Motor neuron (in vitro differentiated cells): ENCODE results near the gene CEP72. TPM values are rescaled to one million over a fixed set of nuclear protein-coding genes. Genes with fewer than 3 reads are reported as not detected.

Experiments used
- ATAC-seq, 8 experiments: fragments of 200-7000 bp; cut with Tn5 transposase; replicated peaks in 6 of 8; 2 replicates each; pipeline ENCODE4 v1.8.0; 2021; ENCODE audit warnings: mild to moderate bottlenecking in 8 of 8, moderate library complexity in 8 of 8
- H3K27ac ChIP-seq, 2 donors: fragments of 250-450 bp; sonication (Bioruptor Pico); 2 replicates each; pipeline ENCODE4 v1.9.0; 2021; ENCODE audit warnings: antibody characterized with exemption in 2 of 2, mild to moderate bottlenecking in 2 of 2, moderate library complexity in 1 of 2
- H3K4me1 ChIP-seq, 2 donors: fragments of 250-450 bp; sonication (Bioruptor Pico); replicated peaks in 1 of 2; 2 replicates each; pipeline ENCODE4 v1.6.1; 2021; ENCODE audit warnings: antibody characterized with exemption in 2 of 2, mild to moderate bottlenecking in 2 of 2, moderate library complexity in 1 of 2
- H3K4me3 ChIP-seq, 5 donors: fragments of 250-450 bp; sonication (Bioruptor Pico); 2 replicates each; pipeline ENCODE4 v1.9.0; 2021; ENCODE audit warnings: antibody characterized with exemption in 5 of 5, mild to moderate bottlenecking in 5 of 5, moderate library complexity in 4 of 5
- WGBS, 10 experiments: fragments of 450-650 bp; shearing (Covaris generic); methylation state at CpG; one replicate each; pipeline ENCODE4 v1.0.0; 2022; 5-methylcytosine and 5-hydroxymethylcytosine counted together
- in situ Hi-C, 9 experiments: fragments of 400-800 bp; cut with MboI; loops; one replicate each; pipeline ENCODE4 v1.15.0; 2021; ENCODE audit warnings: low sequenced_read_pairs in 9 of 9, low pct_unique_long_range_greater_than_20kb in 2 of 9; ENCODE audit not compliant: unreplicated experiment in 9 of 9
- total RNA-seq, 8 experiments: library from RNA; unstranded; fragments of 300-600 nt; gene quantifications; 2 replicates each; pipeline versions ENCODE4 v1.2.3 to v1.2.4, GENCODE V29; 2022

Gene CEP72
- total RNA-seq, 8 experiments from 2014 or later: 0.71 to 18.0 (median 2.1) TPM

DNA sequence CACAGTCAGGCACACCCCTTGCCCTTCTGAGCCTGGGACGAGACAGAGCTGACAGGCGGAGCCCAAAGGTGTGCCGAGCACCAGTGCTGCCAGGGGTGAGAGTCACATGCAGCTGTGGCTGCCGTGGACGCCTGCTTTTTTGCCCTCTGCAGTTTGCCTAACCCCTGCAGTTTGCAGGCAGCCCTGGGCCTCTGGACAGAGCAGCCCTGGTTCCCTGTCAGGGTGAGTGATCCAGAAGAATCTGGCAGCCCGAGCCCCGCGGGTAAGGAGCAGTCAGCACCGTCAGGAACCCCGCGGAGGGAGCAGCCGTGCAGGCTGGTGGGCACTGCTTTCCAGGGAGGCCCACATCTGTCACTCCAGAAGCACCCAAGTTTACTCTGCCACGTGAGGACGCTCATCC, 30.3 kb downstream of the CEP72 start:
- Histone ChIP-seq H3K4me1 (no peaks in the 10 kb centered on the region), H3K27ac (no peak overlapping the region), H3K4me3 (no peak overlapping the region)
- ATAC-seq: no peak
- in situ Hi-C loops: no loop called here
- 90 to 100% (median 93%) methylated on average over 1 to 5 of the region's 14 CpGs; no CpG with 5 or more reads in 5 of the 10 experiments for WGBS, 10 experiments

DNA sequence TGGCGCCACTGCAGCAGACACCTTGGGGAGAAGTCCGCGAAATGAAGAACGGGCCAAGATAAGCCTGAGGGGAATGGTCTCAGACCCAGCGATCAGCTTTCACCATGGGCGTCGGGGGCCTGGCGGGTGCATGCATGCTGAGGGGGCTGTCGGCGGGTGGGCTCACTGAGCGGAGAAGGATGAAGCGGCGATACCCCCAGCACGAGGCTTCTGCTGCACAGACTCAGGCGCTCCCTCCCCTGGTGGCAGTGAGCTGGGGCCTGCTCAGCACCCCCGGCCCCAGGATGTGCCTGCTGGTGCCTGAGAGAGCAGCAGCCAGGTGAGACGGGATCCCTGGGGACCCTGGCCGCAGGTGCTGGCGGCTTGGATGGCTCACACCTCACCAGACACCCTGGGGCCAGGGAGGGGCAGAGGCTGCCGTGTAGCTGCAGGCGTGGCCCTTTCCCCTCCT, 31.2 kb downstream of the CEP72 start:
- WGBS, 10 experiments: 89 to 100% (median 95%) methylated on average over 2 to 7 of the region's 21 CpGs; no CpG with 5 or more reads in 6 of the 10 experiments
- H3K4me3 ChIP-seq: no peak overlapping the region
- no peaks in the 10 kb centered on the region for H3K4me1 ChIP-seq
- in situ Hi-C loops: no loop called here
- H3K27ac ChIP-seq: no peak overlapping the region
- peak in 1 of 8 experiments; percentile 20 for ATAC-seq

DNA sequence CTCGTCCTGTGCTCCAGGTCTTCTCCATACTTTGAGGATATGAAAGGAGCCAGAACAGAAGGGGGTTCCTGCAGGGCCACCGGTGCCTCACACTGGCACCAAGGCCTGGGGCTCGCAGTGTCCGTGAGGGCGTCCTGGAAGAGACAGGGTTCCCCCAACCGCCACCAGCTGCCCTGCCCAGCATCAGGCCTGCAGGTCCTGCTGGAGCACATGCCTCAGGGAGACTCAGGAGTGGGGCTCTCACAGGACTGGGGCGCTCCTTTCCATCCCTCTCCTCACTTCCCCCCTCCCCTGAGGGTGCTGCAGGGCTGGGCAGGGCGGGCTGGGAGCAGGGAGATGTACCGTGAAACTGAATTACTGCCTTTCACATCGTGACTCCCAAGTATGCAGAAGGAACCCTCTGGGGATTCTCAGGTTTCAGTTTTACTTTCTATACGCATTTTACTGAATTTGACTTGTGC, 31.7 kb downstream of the CEP72 start:
- no peak overlapping the region for H3K27ac ChIP-seq
- WGBS, 10 experiments: 67 to 91% (median 81%) methylated on average over 1 to 6 of the region's 11 CpGs; no CpG with 5 or more reads in 5 of the 10 experiments
- no peaks in the 10 kb centered on the region for H3K4me1 ChIP-seq
- H3K4me3 ChIP-seq: no peak overlapping the region
- in situ Hi-C loops: no loop called here
- peak in 3 of 8 experiments; percentile 23 to 68 (median 38) for ATAC-seq

DNA sequence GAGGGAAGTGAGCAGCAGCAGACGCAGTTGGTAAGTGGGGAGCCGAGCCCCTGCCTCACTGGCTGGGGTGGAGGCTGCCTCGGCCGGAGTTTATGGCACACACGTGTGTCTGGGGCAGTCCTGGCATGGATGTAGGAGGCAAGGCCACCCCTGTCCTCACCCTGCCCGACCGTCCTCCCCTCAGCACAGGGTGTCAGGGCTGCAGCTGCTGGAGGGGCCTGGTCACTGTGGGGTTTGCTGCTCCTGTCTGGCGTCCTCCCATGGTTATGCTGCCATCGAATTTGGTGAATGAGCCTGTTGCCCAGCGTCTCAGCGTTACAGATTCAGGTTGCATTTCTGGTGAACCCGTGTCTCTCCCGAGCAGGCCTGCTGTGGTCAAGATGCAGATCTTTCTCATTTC, 32.4 kb downstream of the CEP72 start:
- H3K4me1 ChIP-seq: no peaks in the 10 kb centered on the region
- no peak overlapping the region for H3K4me3 ChIP-seq
- no peak overlapping the region for H3K27ac ChIP-seq
- in situ Hi-C loops: no loop called here
- 81 to 100% (median 91%) methylated on average over 1 to 11 of the region's 13 CpGs; no CpG with 5 or more reads in 4 of the 10 experiments for WGBS, 10 experiments
- no peak for ATAC-seq

DNA sequence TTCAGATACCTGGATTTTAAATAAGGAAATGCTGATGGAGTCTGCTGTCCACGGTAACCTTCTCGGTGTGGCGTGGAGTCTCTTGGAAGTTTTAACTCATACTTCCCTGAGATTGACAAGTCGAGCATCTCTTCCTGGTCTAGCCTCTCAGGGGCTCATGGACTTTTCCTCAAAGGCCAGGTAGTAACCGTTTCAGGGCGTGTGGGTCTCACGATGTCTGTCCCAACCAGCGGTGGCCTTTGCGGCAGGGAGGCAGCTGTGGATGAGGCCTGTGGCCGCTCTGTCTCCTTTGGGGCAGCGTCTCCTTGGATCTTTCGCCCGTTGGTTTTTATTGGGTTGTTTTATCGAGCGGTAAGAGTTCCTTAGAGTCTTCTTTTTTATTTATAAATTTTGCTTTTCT, 32.8 kb downstream of the CEP72 start:
- 79 to 100% (median 96%) methylated on average over 1 to 12 of the region's 15 CpGs; no CpG with 5 or more reads in 2 of the 10 experiments for WGBS, 10 experiments
- no peak for ATAC-seq
- no peak overlapping the region for H3K4me3 ChIP-seq
- in situ Hi-C loops: no loop called here
- no peaks in the 10 kb centered on the region for H3K4me1 ChIP-seq
- no peak overlapping the region for H3K27ac ChIP-seq

DNA sequence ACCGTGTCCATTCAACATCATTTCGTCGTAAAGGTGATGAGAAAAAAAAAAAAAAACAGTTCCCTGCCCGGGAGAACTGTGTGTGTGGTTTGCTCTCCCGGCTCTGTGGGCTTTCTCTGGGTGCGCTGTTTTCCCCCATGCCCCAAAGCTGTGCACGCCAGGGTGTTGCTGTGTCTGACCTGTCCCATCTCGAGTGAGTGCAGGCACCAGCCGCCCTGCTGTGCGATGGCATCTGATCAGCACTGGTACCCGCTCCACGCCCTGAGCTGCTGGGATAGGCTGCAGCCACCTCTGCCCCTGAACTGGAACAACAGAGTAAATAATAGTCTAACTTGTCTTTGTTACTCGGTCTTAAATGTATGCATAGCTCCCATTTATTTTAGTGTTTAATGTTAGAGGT, 33.3 kb downstream of the CEP72 start:
- 85 to 100% (median 100%) methylated on average over 1 to 13 of the region's 13 CpGs; no CpG with 5 or more reads in 1 of the 10 experiments for WGBS, 10 experiments
- Histone ChIP-seq H3K4me1 (no peaks in the 10 kb centered on the region), H3K4me3 (no peak overlapping the region), H3K27ac (no peak overlapping the region)
- no peak for ATAC-seq
- in situ Hi-C loops: no loop called here

DNA sequence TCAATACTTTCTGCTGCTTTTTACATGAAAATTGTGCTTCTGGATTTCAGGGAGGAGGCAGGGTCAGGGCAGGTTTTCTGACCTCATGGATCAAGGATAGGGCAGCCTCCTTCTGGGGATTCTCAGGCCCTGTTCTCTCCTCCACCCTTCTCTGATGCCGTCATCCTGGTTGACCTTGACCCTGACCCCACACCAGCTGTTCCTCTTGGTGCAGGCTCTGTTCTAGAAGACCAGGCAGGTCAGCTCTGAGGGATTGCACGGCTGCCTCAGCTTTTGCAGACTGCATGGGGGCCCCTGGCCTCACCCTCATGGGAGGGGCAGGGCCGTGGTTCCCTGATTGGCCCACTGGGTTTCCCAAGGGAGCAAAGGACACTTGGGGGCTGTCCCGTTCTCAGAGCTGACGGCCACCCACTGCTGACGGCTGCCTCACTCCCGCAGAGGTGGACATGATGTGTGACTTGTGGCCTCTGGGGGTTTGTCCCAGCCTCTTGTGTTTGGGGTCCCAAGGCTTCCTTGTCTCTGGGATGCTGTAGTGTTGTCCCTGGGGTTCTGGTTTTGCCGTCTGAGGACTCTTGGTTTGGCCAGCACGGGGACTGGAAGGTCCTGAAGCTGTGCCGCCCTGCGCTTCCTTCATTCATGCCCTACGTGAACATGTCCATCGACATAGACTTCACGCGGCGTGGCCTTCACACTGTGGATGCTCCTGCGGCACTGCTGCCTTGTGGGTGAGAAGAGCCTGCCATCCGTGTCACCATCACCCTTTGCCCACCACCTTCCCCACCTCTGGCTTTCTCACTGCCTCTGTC, 34.5 kb downstream of the CEP72 start:
- no peaks in the 10 kb centered on the region for H3K4me1 ChIP-seq
- in situ Hi-C loops: no loop called here
- H3K27ac ChIP-seq: no peak overlapping the region
- ATAC-seq: peak in 2 of 8 experiments; percentile 16 to 27
- H3K4me3 ChIP-seq: no peak overlapping the region
- 86 to 100% (median 94%) methylated on average over 1 to 9 of the region's 18 CpGs; no CpG with 5 or more reads in 5 of the 10 experiments for WGBS, 10 experiments

DNA sequence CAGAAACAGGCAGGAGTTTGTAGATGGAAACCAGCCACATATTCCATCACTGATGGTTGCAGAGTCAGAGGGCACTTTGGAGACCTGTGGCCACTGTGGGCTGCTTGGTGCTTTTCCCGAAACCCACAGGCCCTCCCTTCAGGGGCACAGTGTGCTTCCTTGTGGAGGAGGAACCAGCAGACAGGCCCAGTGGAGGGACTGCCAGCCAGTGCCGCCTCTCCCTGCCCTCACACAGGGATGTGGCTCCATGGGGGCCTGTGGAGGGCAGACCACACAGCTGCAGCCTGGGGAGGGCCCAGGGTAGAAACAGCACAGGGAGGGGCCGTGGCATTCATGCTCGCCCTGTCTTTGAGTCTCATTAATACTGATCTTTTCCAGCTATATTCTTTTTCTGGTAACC, 35.2 kb downstream of the CEP72 start:
- H3K27ac ChIP-seq: no peak overlapping the region
- in situ Hi-C loops: no loop called here
- no peaks in the 10 kb centered on the region for H3K4me1 ChIP-seq
- ATAC-seq: no peak
- H3K4me3 ChIP-seq: no peak overlapping the region
- WGBS, 10 experiments: 90 to 100% (median 100%) methylated on average over 1 to 2 of the region's 4 CpGs; no CpG with 5 or more reads in 4 of the 10 experiments

DNA sequence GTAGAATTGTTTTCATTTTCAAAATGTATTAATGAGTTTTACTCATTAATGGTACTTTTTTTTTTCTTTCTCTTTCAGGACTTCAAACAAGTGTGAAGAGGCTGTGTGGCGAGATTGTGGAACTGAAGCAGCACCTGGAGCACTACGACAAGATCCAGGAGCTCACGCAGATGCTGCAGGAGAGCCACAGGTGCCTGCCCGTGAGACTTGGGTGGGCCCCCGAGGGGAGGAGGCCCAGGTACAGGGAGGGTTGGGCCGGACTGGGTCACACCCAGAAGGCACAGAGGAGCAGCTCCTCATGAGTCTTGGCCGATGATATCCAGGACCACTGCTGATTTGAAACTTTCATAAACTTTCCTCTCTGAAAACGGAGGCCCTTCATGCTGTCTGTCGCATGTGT, 35.6 kb downstream of the CEP72 start:
- Histone ChIP-seq H3K4me1 (no peaks in the 10 kb centered on the region), H3K27ac (no peak overlapping the region), H3K4me3 (no peak overlapping the region)
- in situ Hi-C loops: no loop called here
- 92 to 100% (median 98%) methylated on average over 1 to 4 of the region's 9 CpGs; no CpG with 5 or more reads in 4 of the 10 experiments for WGBS, 10 experiments
- no peak for ATAC-seq

DNA sequence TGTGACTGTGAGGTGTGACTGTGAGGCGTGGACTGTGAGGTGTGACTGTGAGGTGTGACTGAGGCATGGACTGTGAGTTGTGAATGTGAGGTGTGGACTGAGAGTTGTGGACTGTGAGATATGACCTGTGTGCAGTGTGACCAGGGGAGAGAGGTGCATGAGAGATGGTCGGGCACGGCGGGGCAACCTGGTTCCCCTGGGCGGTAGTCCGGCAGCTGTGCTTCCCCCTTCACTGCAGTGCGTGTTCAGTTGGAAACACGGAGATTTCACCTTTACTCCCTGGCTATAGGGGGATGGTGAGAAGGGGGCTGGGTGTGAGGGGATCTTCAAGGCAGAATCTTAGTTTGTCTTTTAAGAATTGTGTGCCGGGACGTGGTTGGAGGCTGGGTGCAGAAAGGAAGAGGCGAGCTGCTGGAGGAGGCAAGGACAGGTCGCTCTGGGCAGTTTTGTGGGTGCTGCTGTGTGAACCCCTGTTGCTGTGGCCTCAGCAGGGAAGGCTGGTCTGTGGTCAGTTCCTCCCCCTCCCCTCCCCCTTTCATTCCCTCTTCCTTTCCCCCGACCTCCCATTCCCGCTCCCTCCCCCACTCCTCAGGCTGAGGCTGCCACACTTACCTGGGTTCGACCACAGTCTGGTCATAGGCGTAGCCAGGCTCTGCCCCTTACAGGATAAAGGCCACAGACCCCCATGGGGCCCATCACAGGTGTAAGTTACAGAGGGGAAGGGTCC, 39.3 kb downstream of the CEP72 start:
- WGBS, 10 experiments: 85 to 100% (median 91%) methylated on average over 2 to 6 of the region's 16 CpGs; no CpG with 5 or more reads in 7 of the 10 experiments
- in situ Hi-C loops: loop anchor here in 2 of 9 experiments (25.0 kb wide), 1 partner anchor 236 kb away; the partner anchor contains the start of genes BRD9 (in 2 of the 2) and TRIP13 (in 2 of the 2)
- ATAC-seq: peak in 2 of 8 experiments; percentile 6 to 37
- H3K4me1 ChIP-seq: no peaks in the 10 kb centered on the region
- no peak overlapping the region for H3K27ac ChIP-seq
- no peak overlapping the region for H3K4me3 ChIP-seq

DNA sequence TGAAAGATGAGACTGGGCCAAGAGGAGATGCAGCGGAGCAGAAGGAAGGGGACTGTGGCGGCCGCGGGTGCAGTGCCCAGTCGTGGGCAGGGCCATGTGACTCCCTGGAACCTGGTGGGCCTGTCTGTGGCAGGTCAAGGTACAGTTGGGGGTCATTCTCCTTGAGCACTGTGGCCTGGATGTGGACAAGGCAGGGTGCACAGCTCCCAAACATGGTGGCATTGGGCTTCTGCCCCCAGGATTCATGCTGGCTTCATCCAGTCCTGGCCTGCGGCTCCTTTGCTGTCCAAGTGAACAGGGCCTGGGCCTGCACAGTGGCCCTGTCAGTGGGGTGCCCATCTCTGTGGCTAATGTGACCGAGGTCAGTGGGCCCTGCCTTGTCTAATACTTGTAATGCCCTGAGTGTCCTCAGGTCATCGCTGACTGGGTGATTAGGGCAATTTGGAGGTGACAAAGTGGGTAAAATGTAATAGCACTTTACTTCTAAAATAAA, 39.9 kb downstream of the CEP72 start:
- WGBS, 10 experiments: 83 to 100% (median 94%) methylated on average over 1 to 7 of the region's 8 CpGs; no CpG with 5 or more reads in 5 of the 10 experiments
- Histone ChIP-seq H3K27ac (no peak overlapping the region), H3K4me1 (no peaks in the 10 kb centered on the region), H3K4me3 (no peak overlapping the region)
- in situ Hi-C loops: loop anchor here in 2 of 9 experiments (25.0 kb wide), 1 partner anchor 235 kb away; the partner anchor contains the start of genes BRD9 (in 2 of the 2) and TRIP13 (in 2 of the 2)
- peak in 2 of 8 experiments; percentile 10 to 33 for ATAC-seq

DNA sequence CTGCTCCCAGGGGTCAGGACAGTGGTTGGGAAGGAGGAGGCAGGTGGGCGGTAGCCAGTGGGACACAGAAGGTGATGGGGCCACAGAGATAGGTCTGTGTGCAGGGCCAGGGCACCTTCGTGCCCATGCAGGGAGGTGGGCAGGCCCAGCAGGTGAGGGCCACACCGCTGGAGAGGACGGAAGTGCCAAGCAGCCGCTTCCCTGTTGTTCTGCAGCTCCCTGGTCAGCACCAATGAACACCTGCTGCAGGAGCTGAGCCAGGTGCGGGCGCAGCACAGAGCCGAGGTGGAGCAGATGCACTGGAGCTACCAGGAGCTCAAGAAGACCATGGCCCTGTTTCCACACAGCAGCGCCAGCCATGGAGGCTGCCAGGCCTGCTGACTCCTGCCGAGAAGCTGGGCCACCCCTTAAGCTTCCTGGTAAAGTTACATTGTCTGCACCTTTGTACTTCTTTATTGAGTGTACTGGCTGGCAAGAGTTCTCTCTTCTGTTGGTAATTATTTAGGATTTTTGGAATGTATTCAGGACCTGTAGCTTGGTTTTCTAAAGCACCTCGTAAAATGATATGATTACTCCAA, 40.7 kb downstream of the CEP72 start:
- WGBS, 10 experiments: 33 to 100% (median 96%) methylated on average over 1 to 6 of the region's 11 CpGs; no CpG with 5 or more reads in 2 of the 10 experiments
- Histone ChIP-seq H3K4me1 (no peaks in the 10 kb centered on the region), H3K27ac (no peak overlapping the region), H3K4me3 (no peak overlapping the region)
- peak in 1 of 8 experiments; percentile 16 for ATAC-seq
- in situ Hi-C loops: loop anchor here in 2 of 9 experiments (25.0 kb wide), 1 partner anchor 234 kb away; the partner anchor contains the start of genes BRD9 (in 2 of the 2) and TRIP13 (in 2 of the 2)
